HepG2 (cell line): ENCODE measurements around the gene ZNRF3. TPM values are rescaled to one million over a fixed set of nuclear protein-coding genes. Genes with fewer than 3 reads are reported as not detected.

Experiments used
- BCL6 ChIP-seq: IDR thresholded peaks from 2 replicates; pipeline ENCODE4 v1.6.1; 2016; ENCODE audit warnings: missing genetic modification reagents, missing compliant biosample characterization
- FOXC1 ChIP-seq: sonication (generic); formaldehyde crosslinking; IDR thresholded peaks from 2 replicates; pipeline ENCODE4 v1.8.0; 2022; ENCODE audit warnings: mild to moderate bottlenecking, missing genetic modification reagents, borderline replicate concordance
- HES4 ChIP-seq: sonication (generic); formaldehyde crosslinking; IDR thresholded peaks from 2 replicates; pipeline ENCODE4 v1.9.0; 2021; ENCODE audit warnings: mild to moderate bottlenecking, missing genetic modification reagents, borderline replicate concordance
- HMGXB4 ChIP-seq, 2 experiments: sonication (generic) in 1 of 2; formaldehyde crosslinking in 1 of 2; IDR thresholded peaks; 2 replicates each; pipeline versions ENCODE4 v1.4.0 to v1.6.1; 2018 to 2020; ENCODE audit warnings: missing genetic modification reagents in 2 of 2, borderline replicate concordance in 1 of 2, low read depth in 1 of 2, mild to moderate bottlenecking in 1 of 2, missing biosample characterization in 1 of 2
- HNRNPLL ChIP-seq: fragments of 200-400 bp; formaldehyde crosslinking; IDR thresholded peaks from 2 replicates; pipeline ENCODE4 v1.6.1; 2017; ENCODE audit warnings: mild to moderate bottlenecking, low read depth, low read length; ENCODE audit not compliant: poor library complexity, severe bottlenecking
- MIER3 ChIP-seq: IDR thresholded peaks from 2 replicates; pipeline ENCODE4 v1.6.1; 2016; ENCODE audit warnings: missing compliant biosample characterization, borderline replicate concordance
- NCOA5 ChIP-seq: sonication (generic); formaldehyde crosslinking; IDR thresholded peaks from 2 replicates; pipeline ENCODE4 v1.4.0; 2020; ENCODE audit warnings: missing genetic modification reagents
- PAF1 ChIP-seq: IDR thresholded peaks from 2 replicates; pipeline ENCODE4 v1.6.1; 2016; ENCODE audit warnings: missing genetic modification reagents, missing compliant biosample characterization
- RBM39 ChIP-seq: fragments of 200-400 bp; formaldehyde crosslinking; IDR thresholded peaks from one replicate; pipeline ENCODE4 v1.6.1; 2018; ENCODE audit warnings: antibody characterized with exemption, mild to moderate bottlenecking, low read depth, low read length; ENCODE audit not compliant: poor library complexity, severe bottlenecking
- TMF1 ChIP-seq: sonication (generic); formaldehyde crosslinking; IDR thresholded peaks from 2 replicates; pipeline ENCODE4 v1.8.1; 2022; ENCODE audit warnings: low read depth, missing genetic modification reagents
- ZBTB40 ChIP-seq, 2 experiments: fragments of 450-650 bp in 1 of 2; sonication (generic) in 1 of 2; formaldehyde crosslinking in 1 of 2; IDR thresholded peaks; 2 replicates each; pipeline versions ENCODE4 v1.6.1 to v1.8.0; 2016 to 2022; ENCODE audit warnings: antibody characterized with exemption in 1 of 2, mild to moderate bottlenecking in 1 of 2, missing genetic modification reagents in 1 of 2
- ZNF343 ChIP-seq: sonication (generic); formaldehyde crosslinking; IDR thresholded peaks from 2 replicates; pipeline ENCODE4 v1.4.0; 2020; ENCODE audit warnings: mild to moderate bottlenecking, missing genetic modification reagents
- polyA plus RNA-seq, 8 experiments: library from polyadenylated mRNA; depleted of rRNA in 3 of 8; stranded (reverse) in 7 of 8; unstranded in 1 of 8; fragments of >200 nt; fragmentation: Illumina TruSeq in 4 of 8; extraction: Trizol in 4 of 8; gene quantifications; 2 replicates each; pipeline versions ENCODE4 v1.2.1 to v1.2.3, GENCODE V29; 2011 to 2016; ENCODE audit warnings: low read depth in 4 of 8, missing spikeins in 1 of 8, mixed read lengths in 1 of 8; ENCODE audit not compliant: insufficient read depth in 1 of 8
- total RNA-seq, 5 experiments: library from RNA; depleted of rRNA; stranded (reverse); fragments of >200 nt; fragmentation: Illumina TruSeq; extraction: Trizol; gene quantifications; 2 replicates each; pipeline ENCODE4 v1.2.3, GENCODE V29; 2016; ENCODE audit warnings: low read depth in 1 of 5

ZNRF3 gene
- total and polyA plus RNA-seq, 2 of the 13 experiments (the other 11 are each of a cell fraction or from before 2014, with no cell fraction given) = 20.3 to 36.7 TPM

- TF ChIP-seq PAF1 (CRISPR knock-in tag) (no peak), FOXC1 (CRISPR knock-in tag) (no peak), BCL6 (CRISPR knock-in tag) (no peak), MIER3 (CRISPR knock-in tag) (no peak), ZBTB40 (IDR thresholded peaks at IDR 0.05) (no peak), ZBTB40 (CRISPR knock-in tag; IDR thresholded peaks at IDR 0.05) (no peak; the same call in 1 of the 2 replicates), RBM39 (no peak), ZNF343 (no peak), TMF1 (no peak), NCOA5 (CRISPR knock-in tag) (no peak), HES4 (no peak), HNRNPLL (peak; percentile 18), HMGXB4 (CRISPR knock-in tag; IDR thresholded peaks at IDR 0.05; ENCODE audit: borderline replicate concordance in 1 of 2, low read depth in 1 of 2) (peak in 1 of 2 experiments; percentile 33; a peak in 1 of 4 replicates)
Measured at GRCh38 chr22:29073618-29074275, 190.4 kb downstream of the ZNRF3 start (continued).
